GM23338 (cell line): ENCODE results near the gene TF.

Source experiments
- POLR2AphosphoS5 ChIP-seq: IDR thresholded peaks from 2 replicates; pipeline ENCODE4 v1.6.1; 2016; ENCODE audit warnings: antibody characterized with exemption, low read depth
- STAT1 ChIP-seq: IDR thresholded peaks from one replicate; pipeline ENCODE4 v1.6.1; 2016; ENCODE audit warnings: antibody characterized with exemption; ENCODE audit not compliant: unreplicated experiment
- TF ChIP-seq, protein P1 (sequence below), 2 experiments: fragments of 200-600 bp in 1 of 2; sonication (generic) in 1 of 2; conservative IDR thresholded peaks; 2 replicates each; pipeline versions ENCODE4 v1.5.1 to v1.6.1; 2016 to 2017; ENCODE audit warnings: antibody characterized with exemption in 2 of 2, low read depth in 2 of 2, mild to moderate bottlenecking in 2 of 2, moderate library complexity in 1 of 2

DNA sequence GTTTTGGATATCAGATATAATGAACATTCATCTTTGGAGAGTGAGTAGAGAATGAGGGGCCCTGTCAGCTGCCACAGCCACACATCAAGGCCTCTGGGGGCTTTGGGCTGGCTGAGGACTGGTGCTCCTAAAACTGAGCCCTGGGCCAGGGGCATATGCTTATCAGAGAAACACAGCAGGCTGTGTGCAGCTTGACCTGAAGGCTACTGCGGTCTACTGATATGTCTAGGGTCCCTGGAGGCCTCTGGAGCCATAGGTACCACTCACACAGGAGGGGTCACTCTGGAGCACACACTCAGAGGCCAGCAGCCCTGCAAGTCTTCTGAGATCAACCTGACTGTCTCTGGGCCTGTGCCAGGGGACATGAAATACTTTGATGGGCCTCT lies 7.6 kb downstream of the TF start:
- TF ChIP-seq, protein P1, sequence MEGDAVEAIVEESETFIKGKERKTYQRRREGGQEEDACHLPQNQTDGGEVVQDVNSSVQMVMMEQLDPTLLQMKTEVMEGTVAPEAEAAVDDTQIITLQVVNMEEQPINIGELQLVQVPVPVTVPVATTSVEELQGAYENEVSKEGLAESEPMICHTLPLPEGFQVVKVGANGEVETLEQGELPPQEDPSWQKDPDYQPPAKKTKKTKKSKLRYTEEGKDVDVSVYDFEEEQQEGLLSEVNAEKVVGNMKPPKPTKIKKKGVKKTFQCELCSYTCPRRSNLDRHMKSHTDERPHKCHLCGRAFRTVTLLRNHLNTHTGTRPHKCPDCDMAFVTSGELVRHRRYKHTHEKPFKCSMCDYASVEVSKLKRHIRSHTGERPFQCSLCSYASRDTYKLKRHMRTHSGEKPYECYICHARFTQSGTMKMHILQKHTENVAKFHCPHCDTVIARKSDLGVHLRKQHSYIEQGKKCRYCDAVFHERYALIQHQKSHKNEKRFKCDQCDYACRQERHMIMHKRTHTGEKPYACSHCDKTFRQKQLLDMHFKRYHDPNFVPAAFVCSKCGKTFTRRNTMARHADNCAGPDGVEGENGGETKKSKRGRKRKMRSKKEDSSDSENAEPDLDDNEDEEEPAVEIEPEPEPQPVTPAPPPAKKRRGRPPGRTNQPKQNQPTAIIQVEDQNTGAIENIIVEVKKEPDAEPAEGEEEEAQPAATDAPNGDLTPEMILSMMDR (conservative IDR thresholded peaks at IDR 0.05; ENCODE audit: low read depth in 2 of 2) = no peak
- no peak for TF ChIP-seq POLR2AphosphoS5
- TF ChIP-seq STAT1 = no peak
